ENCODE data around the gene TBXAS1. TPM values are rescaled to one million over a fixed set of nuclear protein-coding genes. Genes with fewer than 3 reads are reported as not detected.

The TBXAS1 gene
- polyA plus RNA-seq, 3 donors, result 25.6 to 26.7 (median 26.5) TPM

DNA sequence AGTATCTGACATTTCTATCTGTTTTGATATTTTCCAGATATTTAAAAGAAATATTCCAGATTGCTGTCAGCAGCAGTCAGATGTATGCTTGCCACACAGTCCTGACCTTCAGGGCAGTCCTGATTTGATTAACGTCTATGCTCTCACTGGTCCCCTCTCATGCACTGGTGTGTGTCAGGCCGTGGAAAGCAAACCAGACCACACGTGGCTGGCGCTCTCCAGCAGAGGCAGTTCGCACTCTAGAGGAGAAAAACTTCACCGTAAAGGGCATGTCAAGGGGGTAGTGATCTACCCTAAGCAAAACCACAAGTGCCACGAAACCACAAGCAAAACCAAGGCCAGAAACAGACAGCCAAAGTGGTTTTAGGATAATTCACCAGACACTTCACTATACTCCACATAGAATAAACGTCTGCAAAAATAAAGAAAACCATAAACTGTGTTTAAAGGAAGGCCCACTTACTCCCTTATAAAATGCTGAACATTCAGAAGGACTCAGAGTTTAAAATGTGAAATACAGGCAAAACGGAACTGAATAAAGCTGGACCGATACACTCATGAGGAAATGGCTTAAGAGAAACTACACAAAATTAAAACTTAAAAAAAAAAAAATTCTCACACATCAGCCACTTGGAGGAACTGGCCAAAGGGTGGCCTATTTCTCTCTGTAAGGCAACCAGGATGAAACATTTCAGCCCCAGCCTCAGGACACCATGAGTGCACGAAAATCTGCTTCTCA lies 207.3 kb downstream of the TBXAS1 start:
- DNase-seq (ENCODE audit: low read depth in 3 of 3, low spot score in 2 of 3), result no peak

DNA sequence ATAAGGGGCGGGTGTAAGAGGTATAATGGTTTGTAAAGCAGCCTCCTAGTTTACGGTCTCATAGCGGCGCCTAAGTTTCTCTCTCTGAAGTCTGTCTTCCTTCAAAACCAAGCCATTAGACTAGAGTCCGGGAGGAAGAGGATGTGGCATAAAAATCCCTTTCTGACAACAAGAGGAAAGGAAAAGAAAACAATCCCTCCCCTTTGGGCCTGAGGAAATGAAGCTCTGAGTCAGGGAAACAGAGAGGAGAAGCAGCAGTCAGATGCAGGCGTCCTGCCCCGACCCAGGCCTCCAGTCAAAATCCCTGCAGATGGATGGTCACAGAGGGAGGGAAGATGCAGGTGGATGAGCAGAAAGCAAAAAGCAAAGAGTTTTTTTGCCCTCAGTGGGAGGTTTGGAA lies 210.0 kb downstream of the TBXAS1 start:
- DNase-seq (ENCODE audit: low read depth in 3 of 3, low spot score in 2 of 3), result no peak

DNA sequence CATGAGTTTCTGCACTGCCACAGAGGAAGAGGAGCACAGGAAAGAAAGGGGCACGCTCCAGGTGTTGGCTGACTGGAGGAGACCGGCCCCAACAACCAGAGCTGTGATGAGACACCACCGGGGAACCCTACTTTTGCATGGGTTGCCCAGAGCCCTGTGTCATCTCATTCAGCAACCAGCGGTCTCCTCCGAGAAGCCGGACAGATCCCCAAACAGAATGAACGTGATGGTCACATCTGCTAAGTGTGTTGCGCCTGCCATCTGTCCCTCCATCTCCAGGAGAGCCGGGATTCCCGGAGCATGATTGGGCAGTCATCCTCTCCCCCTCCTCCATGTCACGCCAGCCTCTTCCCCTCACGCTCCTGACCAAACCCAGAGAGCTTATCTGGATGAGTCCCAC lies 210.8 kb downstream of the TBXAS1 start:
- no peak for DNase-seq (ENCODE audit: low read depth in 3 of 3, low spot score in 2 of 3)

DNA sequence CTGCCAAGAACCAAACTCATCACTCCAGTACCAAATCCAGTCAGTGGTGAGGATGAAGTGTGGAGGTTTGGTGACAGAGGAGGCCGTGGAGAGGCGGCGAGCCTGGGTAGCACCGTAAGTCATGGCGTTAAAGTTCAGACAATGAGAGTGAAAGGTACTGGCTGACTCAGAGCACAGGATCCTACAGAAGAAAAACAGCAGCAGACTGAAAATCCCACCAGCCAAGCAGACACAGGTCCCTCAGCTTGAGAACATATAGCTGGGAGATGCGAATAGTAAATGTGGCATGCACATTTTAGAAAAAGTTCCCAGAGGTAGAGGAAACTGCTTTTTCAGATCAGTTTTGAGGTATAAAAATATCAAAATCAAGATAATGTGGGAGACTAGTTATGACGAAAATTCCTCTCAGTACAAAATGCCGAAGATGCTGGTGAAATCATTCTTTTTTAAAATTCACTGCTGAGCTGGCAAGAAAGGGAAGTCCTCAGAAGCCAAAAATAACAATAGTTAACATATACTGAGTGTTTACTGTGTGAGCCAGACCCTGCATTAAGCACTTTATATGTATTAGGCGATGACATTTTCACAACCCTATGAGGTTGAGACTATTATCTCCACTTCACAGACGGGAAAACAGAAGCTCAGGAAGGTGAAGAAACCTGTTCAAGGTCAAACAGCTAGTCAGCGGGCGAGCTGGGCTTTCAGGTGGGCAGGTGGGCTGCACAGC lies 212.8 kb downstream of the TBXAS1 start:
- DNase-seq (ENCODE audit: low read depth in 3 of 3, low spot score in 2 of 3), result no peak

DNA sequence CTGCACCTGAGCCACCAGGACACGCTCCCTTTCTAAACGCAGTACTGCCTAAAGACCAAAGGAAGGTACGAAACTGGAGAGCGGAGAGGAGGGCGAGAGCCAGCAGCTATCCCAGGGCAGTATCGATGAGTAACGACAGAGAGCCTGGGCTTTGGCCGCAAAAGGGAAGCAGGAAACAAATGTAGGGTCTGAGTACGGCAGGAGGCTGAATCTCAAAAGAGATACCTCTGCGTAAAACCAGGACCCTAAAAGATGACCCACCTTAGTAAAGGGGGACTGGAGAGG lies 213.3 kb downstream of the TBXAS1 start:
- no peak for DNase-seq (ENCODE audit: low read depth in 3 of 3, low spot score in 2 of 3)

DNA sequence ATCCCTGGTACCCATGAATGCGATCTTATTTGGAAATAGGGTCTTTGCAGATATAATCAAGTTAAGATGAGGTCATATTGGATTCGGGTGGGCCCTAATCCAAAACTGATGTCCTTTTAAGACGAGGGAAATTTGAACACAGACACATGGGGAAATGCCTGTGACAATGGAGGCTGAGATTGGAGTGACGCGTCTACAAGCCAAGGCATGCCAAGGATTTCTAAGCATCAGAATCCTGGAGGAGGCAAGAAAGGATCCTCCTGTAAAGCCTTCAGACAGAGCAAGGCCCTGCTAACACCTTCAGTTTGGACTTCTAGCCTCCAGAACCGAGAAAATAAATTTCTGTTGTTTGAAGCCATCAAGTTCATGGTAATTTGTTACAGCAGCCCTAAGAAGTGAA lies 215.2 kb downstream of the TBXAS1 start:
- no peak for DNase-seq (ENCODE audit: low read depth in 3 of 3, low spot score in 2 of 3)

DNA sequence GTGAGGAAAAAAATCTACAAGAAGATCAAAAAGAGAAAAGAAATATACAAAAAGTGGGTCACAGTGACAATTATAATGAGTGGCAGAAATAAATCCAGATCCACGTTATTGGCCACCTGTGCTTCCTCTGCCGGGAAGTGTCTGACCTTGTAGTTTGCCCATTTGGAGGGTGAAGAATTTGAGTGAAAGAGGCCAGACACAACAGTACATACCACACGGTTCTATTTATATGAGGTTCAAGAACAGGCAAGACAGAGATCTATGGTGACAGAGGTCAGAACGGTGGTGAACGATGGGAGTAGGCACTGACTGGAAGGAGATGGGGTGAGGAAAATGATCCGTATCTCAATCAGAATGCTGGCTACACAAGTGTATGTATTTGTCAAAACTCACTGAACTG lies 216.6 kb downstream of the TBXAS1 start:
- DNase-seq (ENCODE audit: low read depth in 3 of 3, low spot score in 2 of 3), result no peak

DNA sequence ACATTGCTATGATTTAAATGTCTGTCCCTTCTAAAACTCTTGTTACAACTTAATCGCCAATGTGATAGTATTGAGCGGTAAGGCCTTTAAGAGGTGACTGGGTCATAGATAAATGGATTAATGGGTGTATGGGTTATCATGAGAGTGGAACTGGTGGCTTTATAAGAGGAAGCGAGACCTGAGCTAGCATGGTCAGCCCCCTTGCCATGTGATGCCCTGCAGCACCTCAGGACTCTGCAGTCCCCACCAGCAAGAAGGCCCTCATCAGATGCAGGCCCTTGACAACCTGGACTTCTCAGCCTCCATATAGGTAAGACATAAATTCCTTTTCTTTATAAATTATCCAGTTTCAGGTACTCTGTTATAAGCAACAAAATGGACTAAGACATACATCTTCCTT lies 218.1 kb downstream of the TBXAS1 start:
- no peak for DNase-seq (ENCODE audit: low read depth in 3 of 3, low spot score in 2 of 3)

DNA sequence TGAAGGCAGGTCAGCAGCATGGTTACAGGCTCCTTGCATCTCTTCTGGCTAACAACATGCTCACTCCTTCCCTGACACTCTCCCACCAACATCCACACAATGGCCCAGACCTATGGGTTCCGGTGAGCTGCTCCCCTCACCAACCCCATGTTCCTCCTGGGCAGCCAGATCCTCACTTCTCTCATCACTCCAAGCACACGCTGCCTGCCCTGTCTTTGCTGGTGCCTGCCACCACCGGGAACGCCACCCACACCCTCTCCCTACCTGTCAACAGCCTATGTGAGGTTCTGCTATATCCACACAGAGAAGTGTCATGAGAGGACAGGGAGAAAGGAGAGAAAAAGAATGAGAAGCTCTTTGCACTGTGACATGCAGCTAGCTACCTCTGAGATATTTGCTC lies 219.1 kb downstream of the TBXAS1 start:
- no peak for DNase-seq (ENCODE audit: low read depth in 3 of 3, low spot score in 2 of 3)

DNA sequence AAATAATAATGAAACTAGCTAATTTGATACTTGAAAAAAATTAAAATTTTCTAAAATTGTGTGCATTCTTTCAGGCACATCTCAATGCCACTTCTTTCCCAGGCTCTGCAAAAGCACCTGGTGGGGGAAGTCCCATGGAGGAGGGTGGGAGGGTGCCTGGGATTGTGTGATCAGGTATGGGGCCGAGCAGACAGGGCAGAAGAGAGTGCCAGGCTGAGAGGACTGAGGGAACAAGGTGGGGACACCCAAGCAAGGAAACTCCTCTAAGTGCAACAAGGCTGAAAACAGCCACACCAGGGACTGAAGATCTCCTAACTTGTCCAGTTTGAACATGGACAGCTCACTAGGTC lies 219.9 kb downstream of the TBXAS1 start:
- DNase-seq (ENCODE audit: low read depth in 3 of 3, low spot score in 2 of 3), result no peak

DNA sequence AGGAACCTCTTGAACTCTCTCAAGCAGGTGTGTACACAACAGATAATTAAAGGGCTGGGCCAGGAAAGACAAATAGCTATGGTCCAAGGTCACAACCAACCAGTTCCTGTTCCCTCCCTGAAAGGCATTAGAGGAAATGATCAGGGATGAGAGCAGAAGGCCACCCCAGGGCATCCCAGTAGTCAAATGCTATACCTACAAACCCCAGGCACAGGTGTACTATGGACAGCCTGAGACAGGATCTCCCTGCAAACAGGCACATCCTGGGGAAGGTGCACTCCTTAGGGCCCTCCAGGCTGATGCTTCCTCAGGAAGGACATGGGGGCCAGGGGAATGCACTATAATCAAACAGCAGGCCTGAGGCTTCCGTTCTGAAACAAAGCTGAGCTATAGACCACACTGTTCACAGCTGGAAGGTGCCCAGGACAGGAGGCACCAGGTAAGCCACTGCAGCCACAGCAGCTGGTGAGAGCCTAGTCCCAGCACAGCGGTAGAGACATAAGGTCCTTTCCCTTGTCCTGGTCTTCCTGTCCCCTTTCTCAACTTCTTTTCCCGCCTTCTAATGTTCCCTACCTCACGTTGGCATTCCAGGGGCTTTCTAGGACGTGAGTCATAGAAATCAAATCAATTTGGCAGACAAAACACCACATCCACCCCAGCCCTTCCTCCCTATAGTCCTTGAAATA lies 220.4 kb downstream of the TBXAS1 start:
- no peak for DNase-seq (ENCODE audit: low read depth in 3 of 3, low spot score in 2 of 3)

DNA sequence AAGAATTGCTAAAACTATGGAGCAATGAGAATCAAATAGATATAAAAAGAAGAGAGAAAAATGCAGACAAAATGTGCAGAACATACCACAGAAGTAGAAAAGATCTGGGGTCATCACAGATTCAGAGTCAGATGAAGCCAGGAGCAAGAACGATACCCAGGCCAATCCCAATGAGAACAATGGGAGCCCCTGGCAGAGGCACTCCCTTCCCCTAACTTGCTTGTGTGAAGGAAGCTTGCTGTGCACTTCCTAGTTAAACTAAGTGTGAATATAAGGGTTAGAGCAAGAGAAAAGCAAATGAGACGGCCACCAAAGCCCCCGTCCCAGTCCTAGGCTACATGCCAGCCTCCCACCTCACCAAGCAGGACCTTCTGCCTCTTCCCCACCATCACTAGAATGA lies 221.0 kb downstream of the TBXAS1 start:
- DNase-seq (ENCODE audit: low read depth in 3 of 3, low spot score in 2 of 3), result no peak

DNA sequence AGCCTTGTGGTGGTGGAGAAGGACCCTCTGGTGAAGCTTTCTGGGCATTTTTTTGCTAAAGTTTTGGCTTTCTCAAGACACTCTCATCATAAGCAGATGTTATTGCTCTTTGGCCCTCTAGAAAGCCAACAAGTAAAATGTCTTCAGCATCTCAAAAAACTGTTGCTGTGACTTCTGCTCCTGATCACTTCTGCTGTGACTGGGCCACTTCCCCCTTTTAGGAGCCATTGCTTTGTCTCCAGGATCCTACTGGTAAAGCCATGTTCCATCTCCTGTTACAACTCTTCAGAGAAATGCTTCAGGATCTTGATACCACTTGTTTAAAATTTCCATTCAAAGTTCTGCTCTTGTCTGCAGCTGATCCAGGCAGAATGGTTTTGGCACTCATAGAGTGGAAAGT lies 222.8 kb downstream of the TBXAS1 start:
- no peak for DNase-seq (ENCODE audit: low read depth in 3 of 3, low spot score in 2 of 3)

DNA sequence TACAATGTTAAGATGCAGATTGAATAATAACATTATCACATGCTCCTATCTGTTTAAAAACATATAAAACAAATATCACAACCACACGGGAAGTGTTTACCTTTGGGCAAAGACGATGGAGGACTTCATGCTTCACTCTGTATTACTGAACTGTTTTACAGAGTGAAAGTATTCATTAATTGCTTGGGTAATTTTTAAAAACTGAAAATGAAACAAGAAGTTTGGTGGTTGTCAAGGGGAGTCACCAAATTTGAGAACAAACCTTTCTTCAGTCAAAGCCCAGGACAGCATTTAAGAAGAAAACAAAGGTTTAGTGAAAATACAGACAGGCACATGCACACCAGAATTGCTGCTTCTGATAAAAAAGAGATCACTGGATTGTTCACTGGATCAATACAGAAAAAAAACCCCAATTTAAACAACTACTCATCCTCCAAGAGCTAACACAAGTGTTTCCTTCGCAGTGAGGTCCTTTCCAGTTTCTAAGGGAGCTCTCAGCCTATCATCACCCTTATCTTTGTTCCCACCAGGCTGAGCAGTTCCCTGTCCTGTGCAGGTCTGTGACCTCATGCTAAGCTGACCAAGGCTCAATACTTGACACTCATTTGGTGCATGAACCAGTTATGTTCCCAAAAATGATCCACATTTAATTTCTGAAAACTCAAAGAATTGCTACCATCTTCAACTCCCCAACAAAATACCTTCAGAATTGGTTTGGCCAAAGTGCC lies 224.9 kb downstream of the TBXAS1 start:
- DNase-seq (ENCODE audit: low read depth in 3 of 3, low spot score in 2 of 3), result no peak

DNA sequence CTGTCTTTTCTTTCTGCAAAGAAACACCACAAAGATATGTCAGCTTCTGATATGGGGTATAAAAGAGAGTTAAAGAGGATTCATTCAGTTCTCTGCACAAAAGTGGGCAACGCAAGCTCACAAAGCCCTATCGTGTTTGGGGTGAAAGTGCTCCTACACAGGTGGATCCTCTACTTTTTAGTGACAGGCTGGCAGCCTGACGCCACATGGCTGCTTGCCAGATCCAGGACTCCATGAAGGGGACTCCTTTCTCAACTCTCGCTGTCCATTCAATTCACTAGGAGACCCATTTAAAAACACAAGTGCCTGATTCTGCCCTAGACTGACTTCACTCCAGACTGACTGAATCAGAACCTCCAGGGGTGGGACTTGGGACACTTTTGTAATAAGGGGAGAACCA lies 225.7 kb downstream of the TBXAS1 start:
- no peak for DNase-seq (ENCODE audit: low read depth in 3 of 3, low spot score in 2 of 3)

DNA sequence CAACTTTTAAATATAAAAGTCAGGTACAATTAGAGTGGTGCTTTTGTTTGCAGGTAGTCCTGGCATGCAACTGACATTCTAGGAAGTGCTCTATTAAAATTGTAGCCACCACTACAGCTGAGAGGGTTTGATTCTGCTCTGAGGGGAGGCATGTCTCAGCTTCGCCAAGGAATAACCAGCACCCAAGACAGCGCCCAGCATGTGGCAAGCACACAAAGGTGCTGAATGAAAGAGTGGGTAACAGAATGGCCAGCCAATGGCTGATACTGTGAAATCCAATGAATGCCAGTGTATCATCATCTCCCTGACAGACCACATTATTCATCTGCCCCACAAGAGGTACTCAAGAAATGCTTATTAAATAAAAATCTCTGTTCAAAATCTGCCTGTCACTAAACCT lies 226.8 kb downstream of the TBXAS1 start:
- no peak for DNase-seq (ENCODE audit: low read depth in 3 of 3, low spot score in 2 of 3)

DNA sequence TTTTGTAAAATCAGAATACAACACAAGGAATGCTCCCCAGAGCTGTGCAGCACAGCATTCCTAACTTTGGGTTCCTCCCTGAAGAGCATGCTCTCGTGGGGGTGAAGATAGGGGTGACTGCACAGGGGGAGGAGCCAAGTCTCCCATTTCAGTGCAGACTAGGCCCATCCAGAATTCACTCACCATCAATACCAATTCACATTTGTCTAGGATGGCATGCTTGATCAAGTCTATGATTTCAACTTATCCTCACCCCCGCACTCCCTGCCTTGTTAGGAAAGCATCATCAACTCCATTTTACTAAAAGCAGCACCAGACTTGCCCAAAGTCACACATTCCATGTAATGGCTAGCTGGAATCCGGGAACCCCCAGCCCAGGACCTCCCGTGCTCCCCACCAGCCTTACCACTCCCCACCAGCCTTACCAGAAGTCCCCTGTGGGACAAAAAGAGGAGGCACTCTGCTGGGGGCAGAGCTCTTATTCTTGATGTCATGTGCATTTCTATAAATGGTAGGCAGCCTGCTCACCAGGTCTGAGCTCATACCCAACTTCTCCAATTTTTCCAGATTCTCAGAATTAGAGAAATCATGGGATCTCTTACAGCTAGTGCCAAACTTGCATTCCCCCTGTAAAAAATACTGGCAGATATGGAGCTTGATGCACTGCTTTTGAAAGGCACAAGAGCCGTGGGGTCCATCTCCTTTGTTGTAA lies 227.5 kb downstream of the TBXAS1 start:
- DNase-seq (ENCODE audit: low read depth in 3 of 3, low spot score in 2 of 3), result no peak

DNA sequence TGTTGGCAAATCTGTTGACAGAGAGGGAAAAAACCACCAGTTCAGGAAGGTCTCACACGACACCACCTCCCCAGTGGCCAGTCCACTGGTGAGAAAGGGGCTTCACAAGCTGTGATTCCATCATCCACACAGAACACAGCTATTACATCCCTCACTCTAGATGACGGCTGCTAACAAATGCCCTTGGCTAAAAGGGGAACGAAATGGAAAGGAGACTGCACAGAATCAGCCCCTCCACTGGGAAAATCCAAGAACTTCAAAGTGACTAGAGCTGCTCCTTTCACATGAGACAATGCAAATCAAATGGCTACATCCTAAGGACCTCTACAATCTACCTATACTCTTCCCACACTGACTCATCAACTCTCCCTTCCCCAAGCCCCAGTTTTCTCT lies 228.1 kb downstream of the TBXAS1 start:
- DNase-seq (ENCODE audit: low read depth in 3 of 3, low spot score in 2 of 3), result no peak

DNA sequence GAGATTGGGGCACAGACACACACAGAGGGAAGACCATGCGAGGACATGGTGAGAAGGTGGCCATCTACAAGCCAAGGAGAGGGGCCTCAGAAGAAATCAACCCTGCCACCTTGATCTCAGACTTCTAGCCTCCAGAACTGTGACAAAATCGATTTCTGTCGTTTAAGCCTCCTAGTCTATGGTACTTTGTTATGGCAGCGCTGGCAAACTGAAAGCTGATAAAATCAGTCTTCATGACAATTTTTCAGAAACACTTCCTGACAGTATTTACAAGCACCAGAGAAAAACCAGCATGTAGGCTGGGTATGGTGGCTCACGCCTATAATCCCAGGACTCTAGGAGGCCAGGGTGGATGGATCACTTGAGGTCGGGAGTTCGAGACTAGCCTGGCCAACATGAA lies 229.5 kb downstream of the TBXAS1 start:
- no peak for DNase-seq (ENCODE audit: low read depth in 3 of 3, low spot score in 2 of 3)

DNA sequence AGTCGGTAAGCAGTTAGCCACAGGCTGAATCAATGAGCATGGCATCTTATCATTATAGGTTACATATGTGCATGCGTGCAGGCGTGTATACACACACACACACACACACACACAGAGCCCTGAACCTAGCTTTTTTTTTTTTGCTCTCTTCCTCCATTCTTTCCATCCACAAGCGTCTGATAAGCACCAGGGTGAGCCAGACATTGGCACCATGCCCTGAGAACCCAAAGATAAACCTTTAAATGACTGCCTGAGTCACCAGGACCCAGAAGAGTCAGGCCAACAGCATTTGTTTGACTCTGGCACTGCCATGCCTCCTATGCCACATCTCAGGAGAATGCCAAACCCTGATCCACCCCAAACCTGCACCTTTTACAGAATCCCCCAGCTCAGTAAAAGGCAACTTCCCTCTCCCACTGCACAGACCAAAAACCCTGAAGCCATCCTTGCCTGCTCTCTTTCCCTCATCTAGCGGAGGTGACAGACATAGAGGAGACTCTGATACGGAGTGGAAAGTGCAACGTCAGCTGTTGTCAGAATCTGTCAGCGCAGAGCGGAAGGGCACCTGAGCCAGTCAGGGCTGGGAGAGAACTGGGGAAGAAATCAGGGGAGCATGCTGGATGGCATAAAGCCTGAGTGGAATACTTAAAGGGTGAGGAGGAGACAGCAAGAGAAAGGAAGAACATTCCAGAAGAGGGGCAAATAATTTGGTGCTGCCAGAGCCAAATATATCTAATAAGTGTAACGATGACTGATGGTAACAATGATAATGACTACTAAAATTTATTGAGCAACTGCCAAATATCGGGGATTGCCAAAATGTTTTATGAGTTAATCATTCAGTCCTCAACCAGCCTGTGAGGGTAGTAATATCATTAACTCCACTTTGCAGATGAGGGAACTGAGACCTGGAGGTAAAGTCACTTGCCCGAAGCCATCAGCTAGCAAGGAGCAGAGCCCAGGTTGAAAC lies 230.5 kb downstream of the TBXAS1 start:
- no peak for DNase-seq (ENCODE audit: low read depth in 3 of 3, low spot score in 2 of 3)

Data from right renal cortex interstitium (tissue), 3 donors.